K562 (cell line): ENCODE data around the gene ZDHHC14. TPM values are rescaled to one million over a fixed set of nuclear protein-coding genes. Genes with fewer than 3 reads are reported as not detected.

Experiments
- ARHGAP35 ChIP-seq: fragments of 450-650 bp; IDR thresholded peaks from 2 replicates; pipeline ENCODE4 v1.6.1; 2018; ENCODE audit not compliant: partially characterized antibody
- CBX1 ChIP-seq: sonication (generic); IDR thresholded peaks from 2 replicates; pipeline ENCODE4 v1.6.1; 2016; ENCODE audit warnings: antibody characterized with exemption, low read depth, mild to moderate bottlenecking
- CEBPB ChIP-seq: fragments of 450-650 bp; IDR thresholded peaks from 2 replicates; pipeline ENCODE4 v1.6.1; 2016; ENCODE audit warnings: missing genetic modification characterization, missing compliant biosample characterization
- CSDE1 ChIP-seq, 2 experiments: fragments of 450-650 bp; IDR thresholded peaks; 2 replicates each; pipeline ENCODE4 v1.6.1; 2016; ENCODE audit warnings: mild to moderate bottlenecking in 1 of 2
- FOSL1 ChIP-seq: fragments of 200-800 bp; sonication (Bioruptor generic); conservative IDR thresholded peaks from 2 replicates; pipeline ENCODE4 v1.6.1; 2016; ENCODE audit warnings: missing genetic modification characterization, missing compliant biosample characterization
- JUNB ChIP-seq: fragments of 450-650 bp; formaldehyde crosslinking; conservative IDR thresholded peaks from 2 replicates; pipeline ENCODE4 v1.4.0; 2020; ENCODE audit warnings: mild to moderate bottlenecking
- MCM7 ChIP-seq, 2 experiments: fragments of 450-650 bp; IDR thresholded peaks; 2 replicates each; pipeline ENCODE4 v1.6.1; 2016 to 2018
- MEF2A ChIP-seq: IDR thresholded peaks from 2 replicates; pipeline ENCODE4 v1.6.1; 2011; ENCODE audit warnings: low read depth, mild to moderate bottlenecking, low read length, moderate library complexity; ENCODE audit not compliant: control insufficient read depth
- NFIC ChIP-seq: fragments of 450-650 bp; IDR thresholded peaks from 2 replicates; pipeline ENCODE4 v1.6.1; 2017; ENCODE audit warnings: mild to moderate bottlenecking, inconsistent platforms
- NR2F6 ChIP-seq: fragments of 450-650 bp; formaldehyde crosslinking; IDR thresholded peaks from 2 replicates; pipeline ENCODE4 v1.4.0; 2020; ENCODE audit warnings: mild to moderate bottlenecking
- PHF21A ChIP-seq: fragments of 450-650 bp; IDR thresholded peaks from 2 replicates; pipeline ENCODE4 v1.6.1; 2017; ENCODE audit warnings: low read depth, borderline replicate concordance
- POLR2B ChIP-seq: fragments of 450-650 bp; IDR thresholded peaks from 2 replicates; pipeline ENCODE4 v1.6.1; 2018; ENCODE audit warnings: low read depth; ENCODE audit not compliant: partially characterized antibody
- SMARCE1 ChIP-seq: fragments of 450-650 bp; IDR thresholded peaks from 2 replicates; pipeline ENCODE4 v1.7.1; 2016; ENCODE audit warnings: mild to moderate bottlenecking
- TEAD2 ChIP-seq: fragments of 450-650 bp; IDR thresholded peaks from 2 replicates; pipeline ENCODE4 v1.6.1; 2016; ENCODE audit warnings: missing genetic modification characterization, control low read depth, missing compliant biosample characterization
- U2AF2 ChIP-seq: fragments of 200-400 bp; formaldehyde crosslinking; optimal IDR thresholded peaks from 2 replicates; pipeline ENCODE3; 2017; ENCODE audit warnings: low read depth, mild to moderate bottlenecking, low read length
- ZNF121 ChIP-seq: sonication (generic); formaldehyde crosslinking; conservative IDR thresholded peaks from 2 replicates; pipeline ENCODE4 v1.8.0; 2022; ENCODE audit warnings: missing genetic modification reagents
- polyA plus RNA-seq, 8 experiments: library from polyadenylated mRNA; depleted of rRNA in 4 of 8; stranded (reverse) in 5 of 8; unstranded in 3 of 8; fragments of >200 nt; fragmentation: Nextera tagmentation in 2 of 8; fragmentation: Illumina TruSeq in 1 of 8; extraction: Ambion mirVana in 2 of 8; extraction: Trizol in 1 of 8; gene quantifications; 2 replicates each; pipeline versions ENCODE4 v1.2.1 to v1.2.3, GENCODE V29; 2011 to 2014; ENCODE audit warnings: inconsistent platforms in 1 of 8, missing spikeins in 1 of 8
- total RNA-seq, 7 experiments: library from RNA; depleted of rRNA in 6 of 7; stranded (reverse); fragments of >200 nt in 6 of 7; fragmentation: Illumina TruSeq in 2 of 7; extraction: Trizol in 2 of 7; gene quantifications; 2 replicates each; pipeline versions ENCODE4 v1.2.1 to v1.2.3, GENCODE V29; 2011 to 2021; ENCODE audit warnings: low replicate concordance in 1 of 7
- TF ChIP-seq, protein P1 (sequence below): sonication (generic); formaldehyde crosslinking; IDR thresholded peaks from 2 replicates; pipeline ENCODE4 v1.8.0; 2023; ENCODE audit warnings: mild to moderate bottlenecking, missing genetic modification reagents
- TF ChIP-seq, protein P2 (sequence below), 2 experiments: fragments of 450-650 bp in 1 of 2; sonication (generic) in 1 of 2; formaldehyde crosslinking in 1 of 2; IDR thresholded peaks in 1 of 2; conservative IDR thresholded peaks in 1 of 2; 2 replicates each; pipeline versions ENCODE4 v1.6.1 to v1.8.1; 2016 to 2023; ENCODE audit warnings: mild to moderate bottlenecking in 2 of 2, moderate library complexity in 2 of 2, inconsistent platforms in 1 of 2, missing genetic modification reagents in 1 of 2
- TF ChIP-seq, protein P3 (sequence below): fragments of 450-650 bp; IDR thresholded peaks from 2 replicates; pipeline ENCODE4 v1.6.1; 2018; ENCODE audit warnings: mild to moderate bottlenecking, low read depth; ENCODE audit not compliant: partially characterized antibody
- TF ChIP-seq, protein P4 (sequence below): sonication (generic); formaldehyde crosslinking; IDR thresholded peaks from 2 replicates; pipeline ENCODE4 v1.8.0; 2023; ENCODE audit warnings: mild to moderate bottlenecking, missing genetic modification reagents

ZDHHC14 gene
- total and polyA plus RNA-seq, 9 of the 15 experiments (the other 6 are each of a cell fraction or from before 2014, with no cell fraction given), result 0.92 to 23.1 (median 13.8) TPM

DNA sequence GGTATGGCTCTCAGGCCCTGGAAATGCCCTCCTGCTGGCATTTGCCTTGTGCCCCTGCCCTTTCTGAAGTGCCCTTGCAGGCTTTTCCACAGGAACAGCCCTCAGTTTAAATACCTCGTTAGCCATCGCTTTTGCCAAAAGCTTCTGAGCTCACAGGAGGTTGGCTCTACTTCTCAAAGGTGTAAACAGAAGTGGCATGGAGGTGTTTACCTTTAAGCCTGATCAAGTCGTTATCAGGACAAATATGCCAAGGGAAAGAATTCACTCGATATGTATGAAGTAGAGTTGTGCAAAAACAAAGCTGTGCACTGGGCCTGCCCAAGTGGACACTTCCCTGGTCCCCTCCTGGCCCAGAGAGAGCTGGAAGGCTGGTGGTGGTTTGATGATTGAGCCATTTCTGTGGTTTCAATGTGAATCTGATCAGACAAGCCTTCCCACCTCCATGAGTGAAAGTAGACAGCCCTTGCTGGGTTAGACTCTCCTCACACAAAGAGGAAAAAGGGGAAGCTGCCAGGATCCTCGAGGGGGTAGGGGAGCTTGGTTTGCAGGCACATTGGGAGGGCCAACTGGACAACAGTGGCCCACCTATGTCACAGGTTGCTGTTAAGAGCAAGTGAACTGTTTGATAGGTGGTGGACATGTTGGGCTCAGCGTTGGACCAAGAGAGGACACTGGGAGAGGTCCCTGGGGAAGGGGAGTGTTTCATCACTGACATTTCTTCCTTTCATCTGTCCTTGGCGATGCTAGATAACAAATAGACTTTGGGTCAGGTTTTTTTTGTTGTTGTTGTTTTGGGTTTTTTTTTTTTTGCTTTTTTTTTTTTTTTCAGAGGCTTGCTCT, 98.7 kb downstream of the ZDHHC14 start (continued):
- TF ChIP-seq, protein P1, sequence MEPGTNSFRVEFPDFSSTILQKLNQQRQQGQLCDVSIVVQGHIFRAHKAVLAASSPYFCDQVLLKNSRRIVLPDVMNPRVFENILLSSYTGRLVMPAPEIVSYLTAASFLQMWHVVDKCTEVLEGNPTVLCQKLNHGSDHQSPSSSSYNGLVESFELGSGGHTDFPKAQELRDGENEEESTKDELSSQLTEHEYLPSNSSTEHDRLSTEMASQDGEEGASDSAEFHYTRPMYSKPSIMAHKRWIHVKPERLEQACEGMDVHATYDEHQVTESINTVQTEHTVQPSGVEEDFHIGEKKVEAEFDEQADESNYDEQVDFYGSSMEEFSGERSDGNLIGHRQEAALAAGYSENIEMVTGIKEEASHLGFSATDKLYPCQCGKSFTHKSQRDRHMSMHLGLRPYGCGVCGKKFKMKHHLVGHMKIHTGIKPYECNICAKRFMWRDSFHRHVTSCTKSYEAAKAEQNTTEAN (CRISPR knock-in tag), result no peak
- TF ChIP-seq JUNB (CRISPR knock-in tag) (no peak), NFIC (no peak), MEF2A (no peak), NR2F6 (CRISPR knock-in tag) (no peak), SMARCE1 (peak; percentile 64; the same call in 1 of the 2 replicates), POLR2B (no peak), ZNF121 (CRISPR knock-in tag) (no peak), TEAD2 (tag) (no peak), CEBPB (tag) (peak; percentile 51; the same call in 1 of the 2 replicates), FOSL1 (tag) (no peak), ARHGAP35 (no peak), MCM7 (IDR thresholded peaks at IDR 0.05) (no peak), U2AF2 (no peak), CBX1 (no peak), CSDE1 (IDR thresholded peaks at IDR 0.05) (no peak), PHF21A (no peak)
- TF ChIP-seq, protein P2, sequence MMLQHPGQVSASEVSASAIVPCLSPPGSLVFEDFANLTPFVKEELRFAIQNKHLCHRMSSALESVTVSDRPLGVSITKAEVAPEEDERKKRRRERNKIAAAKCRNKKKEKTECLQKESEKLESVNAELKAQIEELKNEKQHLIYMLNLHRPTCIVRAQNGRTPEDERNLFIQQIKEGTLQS (IDR thresholded peaks at IDR 0.05), result no peak
- TF ChIP-seq, protein P2 (CRISPR knock-in tag; conservative IDR thresholded peaks at IDR 0.05), result no peak
- TF ChIP-seq, protein P3, sequence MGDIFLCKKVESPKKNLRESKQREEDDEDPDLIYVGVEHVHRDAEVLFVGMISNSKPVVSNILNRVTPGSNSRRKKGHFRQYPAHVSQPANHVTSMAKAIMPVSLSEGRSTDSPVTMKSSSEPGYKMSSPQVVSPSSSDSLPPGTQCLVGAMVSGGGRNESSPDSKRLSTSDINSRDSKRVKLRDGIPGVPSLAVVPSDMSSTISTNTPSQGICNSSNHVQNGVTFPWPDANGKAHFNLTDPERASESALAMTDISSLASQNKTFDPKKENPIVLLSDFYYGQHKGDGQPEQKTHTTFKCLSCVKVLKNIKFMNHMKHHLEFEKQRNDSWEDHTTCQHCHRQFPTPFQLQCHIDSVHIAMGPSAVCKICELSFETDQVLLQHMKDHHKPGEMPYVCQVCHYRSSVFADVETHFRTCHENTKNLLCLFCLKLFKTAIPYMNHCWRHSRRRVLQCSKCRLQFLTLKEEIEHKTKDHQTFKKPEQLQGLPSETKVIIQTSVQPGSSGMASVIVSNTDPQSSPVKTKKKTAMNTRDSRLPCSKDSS, result no peak
- TF ChIP-seq, protein P4, sequence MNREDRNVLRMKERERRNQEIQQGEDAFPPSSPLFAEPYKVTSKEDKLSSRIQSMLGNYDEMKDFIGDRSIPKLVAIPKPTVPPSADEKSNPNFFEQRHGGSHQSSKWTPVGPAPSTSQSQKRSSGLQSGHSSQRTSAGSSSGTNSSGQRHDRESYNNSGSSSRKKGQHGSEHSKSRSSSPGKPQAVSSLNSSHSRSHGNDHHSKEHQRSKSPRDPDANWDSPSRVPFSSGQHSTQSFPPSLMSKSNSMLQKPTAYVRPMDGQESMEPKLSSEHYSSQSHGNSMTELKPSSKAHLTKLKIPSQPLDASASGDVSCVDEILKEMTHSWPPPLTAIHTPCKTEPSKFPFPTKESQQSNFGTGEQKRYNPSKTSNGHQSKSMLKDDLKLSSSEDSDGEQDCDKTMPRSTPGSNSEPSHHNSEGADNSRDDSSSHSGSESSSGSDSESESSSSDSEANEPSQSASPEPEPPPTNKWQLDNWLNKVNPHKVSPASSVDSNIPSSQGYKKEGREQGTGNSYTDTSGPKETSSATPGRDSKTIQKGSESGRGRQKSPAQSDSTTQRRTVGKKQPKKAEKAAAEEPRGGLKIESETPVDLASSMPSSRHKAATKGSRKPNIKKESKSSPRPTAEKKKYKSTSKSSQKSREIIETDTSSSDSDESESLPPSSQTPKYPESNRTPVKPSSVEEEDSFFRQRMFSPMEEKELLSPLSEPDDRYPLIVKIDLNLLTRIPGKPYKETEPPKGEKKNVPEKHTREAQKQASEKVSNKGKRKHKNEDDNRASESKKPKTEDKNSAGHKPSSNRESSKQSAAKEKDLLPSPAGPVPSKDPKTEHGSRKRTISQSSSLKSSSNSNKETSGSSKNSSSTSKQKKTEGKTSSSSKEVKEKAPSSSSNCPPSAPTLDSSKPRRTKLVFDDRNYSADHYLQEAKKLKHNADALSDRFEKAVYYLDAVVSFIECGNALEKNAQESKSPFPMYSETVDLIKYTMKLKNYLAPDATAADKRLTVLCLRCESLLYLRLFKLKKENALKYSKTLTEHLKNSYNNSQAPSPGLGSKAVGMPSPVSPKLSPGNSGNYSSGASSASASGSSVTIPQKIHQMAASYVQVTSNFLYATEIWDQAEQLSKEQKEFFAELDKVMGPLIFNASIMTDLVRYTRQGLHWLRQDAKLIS, result no peak
